NT2/D1 (cell line): ENCODE data around the gene ZMIZ2.
"Not testable (repeated sequence)": the region's sequence is repeated elsewhere in the genome, so short reads cannot be mapped to it uniquely, and the experiment has no call there.

ENCODE experiments used
- DNase-seq: peaks from one replicate; pipeline ENCODE4 v3.0.0-alpha.2; 2011; ENCODE audit warnings: low read depth, low spot score
- H3K27me3 ChIP-seq: 2 replicates; pipeline ENCODE4 v1.6.0; 2011; ENCODE audit warnings: mild to moderate bottlenecking; ENCODE audit not compliant: insufficient read length, insufficient read depth
- H3K36me3 ChIP-seq: 2 replicates; pipeline ENCODE4 v1.6.1; 2011; ENCODE audit warnings: mild to moderate bottlenecking, low read length, mixed read lengths; ENCODE audit not compliant: insufficient read depth, insufficient read length
- H3K4me1 ChIP-seq: 2 replicates; pipeline ENCODE4 v1.5.1; 2011; ENCODE audit not compliant: insufficient read depth, insufficient read length
- H3K4me3 ChIP-seq: 2 replicates; pipeline ENCODE4 v1.5.1; 2011; ENCODE audit warnings: low read depth; ENCODE audit not compliant: insufficient read length
- H3K9ac ChIP-seq: 2 replicates; pipeline ENCODE4 v1.6.0; 2011; ENCODE audit warnings: low read depth; ENCODE audit not compliant: insufficient read length
- H3K9me3 ChIP-seq: 2 replicates; pipeline ENCODE4 v1.5.1; 2011; ENCODE audit warnings: mild to moderate bottlenecking, low read length; ENCODE audit not compliant: insufficient read depth
- SUZ12 ChIP-seq: IDR thresholded peaks from 2 replicates; pipeline ENCODE4 v1.6.1; 2011; ENCODE audit not compliant: insufficient read length, insufficient read depth; ENCODE audit errors: extremely low read depth
- YY1 ChIP-seq: IDR thresholded peaks from 2 replicates; pipeline ENCODE4 v1.6.1; 2011; ENCODE audit not compliant: insufficient read length, insufficient read depth
- ZNF274 ChIP-seq: IDR thresholded peaks from 2 replicates; pipeline ENCODE4 v1.6.1; 2011; ENCODE audit warnings: mild to moderate bottlenecking, low read depth, low read length

ZMIZ2 gene, protein sequence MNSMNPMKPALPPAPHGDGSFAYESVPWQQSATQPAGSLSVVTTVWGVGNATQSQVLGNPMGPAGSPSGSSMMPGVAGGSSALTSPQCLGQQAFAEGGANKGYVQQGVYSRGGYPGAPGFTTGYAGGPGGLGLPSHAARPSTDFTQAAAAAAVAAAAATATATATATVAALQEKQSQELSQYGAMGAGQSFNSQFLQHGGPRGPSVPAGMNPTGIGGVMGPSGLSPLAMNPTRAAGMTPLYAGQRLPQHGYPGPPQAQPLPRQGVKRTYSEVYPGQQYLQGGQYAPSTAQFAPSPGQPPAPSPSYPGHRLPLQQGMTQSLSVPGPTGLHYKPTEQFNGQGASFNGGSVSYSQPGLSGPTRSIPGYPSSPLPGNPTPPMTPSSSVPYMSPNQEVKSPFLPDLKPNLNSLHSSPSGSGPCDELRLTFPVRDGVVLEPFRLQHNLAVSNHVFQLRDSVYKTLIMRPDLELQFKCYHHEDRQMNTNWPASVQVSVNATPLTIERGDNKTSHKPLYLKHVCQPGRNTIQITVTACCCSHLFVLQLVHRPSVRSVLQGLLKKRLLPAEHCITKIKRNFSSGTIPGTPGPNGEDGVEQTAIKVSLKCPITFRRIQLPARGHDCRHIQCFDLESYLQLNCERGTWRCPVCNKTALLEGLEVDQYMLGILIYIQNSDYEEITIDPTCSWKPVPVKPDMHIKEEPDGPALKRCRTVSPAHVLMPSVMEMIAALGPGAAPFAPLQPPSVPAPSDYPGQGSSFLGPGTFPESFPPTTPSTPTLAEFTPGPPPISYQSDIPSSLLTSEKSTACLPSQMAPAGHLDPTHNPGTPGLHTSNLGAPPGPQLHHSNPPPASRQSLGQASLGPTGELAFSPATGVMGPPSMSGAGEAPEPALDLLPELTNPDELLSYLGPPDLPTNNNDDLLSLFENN

DNA sequence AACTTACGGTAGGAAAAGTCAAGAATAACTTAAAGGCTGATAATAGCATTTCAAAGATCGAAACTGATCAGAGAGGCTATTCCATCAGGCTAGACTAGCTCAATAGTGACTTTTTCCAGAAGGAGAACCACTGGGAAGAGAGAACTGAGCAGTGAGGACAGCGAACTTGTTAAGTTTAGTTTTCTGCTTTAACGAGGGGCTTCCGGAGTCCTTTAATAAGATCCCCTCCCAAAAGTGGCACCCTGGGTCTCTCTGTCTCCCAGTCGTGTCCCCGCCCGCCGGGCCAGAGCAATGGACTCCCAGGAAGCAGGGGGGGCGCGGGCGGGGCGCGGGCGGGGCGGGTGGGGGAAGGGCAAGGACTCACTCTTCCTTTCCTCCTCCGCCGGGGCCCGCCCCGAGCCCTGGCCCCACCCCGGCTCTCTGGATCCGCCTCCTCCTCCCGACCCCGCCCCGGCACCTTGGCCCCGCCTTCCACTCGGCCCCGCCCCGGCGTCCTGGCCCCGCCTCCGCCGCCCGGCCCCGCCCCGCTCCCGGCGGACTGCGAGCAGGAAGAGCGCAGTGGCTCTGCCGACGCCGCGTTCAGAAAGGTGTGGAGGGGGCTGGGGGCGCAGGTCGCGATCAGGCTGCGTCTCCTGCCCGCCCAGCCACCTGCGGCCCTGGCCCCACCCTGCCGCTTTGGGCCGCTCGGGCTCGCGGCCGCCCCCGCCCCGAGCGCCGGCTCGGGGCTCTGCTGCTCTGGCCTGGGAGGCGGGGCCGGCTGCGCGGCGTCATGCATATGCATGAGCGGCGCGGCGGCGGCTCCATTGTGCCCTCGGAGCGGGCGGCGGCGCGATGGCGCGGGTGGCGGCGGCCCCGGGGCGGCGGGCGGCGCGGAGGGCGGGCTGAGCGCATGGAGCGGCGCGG, at the start of gene ZMIZ2:
Gene ZMIZ2 (plus strand): TSS at position 803 of the 903 bp plus-strand sequence. CDS start 7,403 bp downstream, outside the sequence.
- Histone ChIP-seq H3K9ac (peak within 1 kb of the TSS; percentile 82), H3K4me3 (peak within 1 kb of the TSS; percentile 84), H3K4me1 (peaks cover 7% of the 10 kb centered on the region), H3K27me3 (peaks cover 5% of the 10 kb centered on the region), H3K36me3 (peaks cover 10% of the 10 kb centered on the region), H3K9me3 (no peaks in the 10 kb centered on the region)
- TF ChIP-seq YY1 (no peak), SUZ12 (no peak), ZNF274 (no peak)
- peak; percentile 82 for DNase-seq

DNA sequence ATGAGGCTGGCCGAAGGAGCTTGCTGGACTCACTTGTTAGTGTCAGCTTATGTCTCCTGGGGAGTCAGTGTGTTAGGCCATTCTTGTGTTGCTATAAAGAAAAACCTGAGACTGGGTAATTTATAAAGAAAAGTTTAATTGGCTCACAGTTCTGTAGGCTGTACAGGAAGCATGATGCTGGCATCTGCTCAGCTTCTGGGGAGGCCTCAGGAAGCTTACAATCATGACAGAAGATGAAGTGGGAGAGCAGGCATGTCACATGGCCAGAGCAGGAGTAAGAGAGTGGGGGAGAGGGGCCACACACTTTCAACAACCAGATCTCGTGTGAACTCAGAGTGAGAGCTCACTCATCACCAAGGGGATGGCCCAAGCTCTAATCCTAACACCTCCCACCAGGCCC, 49.0 kb upstream of the ZMIZ2 start:
- H3K27me3 ChIP-seq, H3K9ac ChIP-seq, H3K4me1 ChIP-seq, H3K4me3 ChIP-seq, DNase-seq, H3K9me3 ChIP-seq: not testable (repeated sequence)
- peaks cover 77% of the 10 kb centered on the region for H3K36me3 ChIP-seq

DNA sequence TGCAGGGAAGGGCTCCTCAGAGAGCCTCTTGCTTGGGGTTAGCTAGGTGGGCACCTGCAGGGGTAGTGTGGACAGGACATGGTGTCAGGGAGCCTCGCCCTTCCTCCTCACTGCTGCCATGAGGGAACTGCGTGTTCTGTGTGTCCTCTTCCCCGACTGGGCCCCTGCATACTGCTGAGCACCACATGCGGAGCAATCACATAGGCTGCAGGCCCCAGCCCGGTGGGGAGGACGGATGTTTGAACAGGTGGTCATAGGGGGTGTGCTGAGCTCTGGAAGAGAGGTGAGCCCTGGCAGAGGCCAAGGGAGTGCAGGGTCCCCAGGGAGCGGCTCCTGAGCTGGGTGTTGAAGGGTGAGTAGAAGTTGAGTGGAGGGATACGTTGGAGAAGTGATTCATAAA, 48.3 kb upstream of the ZMIZ2 start:
- TF ChIP-seq SUZ12 (no peak), ZNF274 (no peak), YY1 (no peak)
- no peak overlapping the region for H3K4me3 ChIP-seq
- DNase-seq = no peak
- no peaks in the 10 kb centered on the region for H3K27me3 ChIP-seq
- no peaks in the 10 kb centered on the region for H3K4me1 ChIP-seq
- no peak overlapping the region for H3K9ac ChIP-seq
- no peaks in the 10 kb centered on the region for H3K9me3 ChIP-seq
- peaks cover 72% of the 10 kb centered on the region for H3K36me3 ChIP-seq

DNA sequence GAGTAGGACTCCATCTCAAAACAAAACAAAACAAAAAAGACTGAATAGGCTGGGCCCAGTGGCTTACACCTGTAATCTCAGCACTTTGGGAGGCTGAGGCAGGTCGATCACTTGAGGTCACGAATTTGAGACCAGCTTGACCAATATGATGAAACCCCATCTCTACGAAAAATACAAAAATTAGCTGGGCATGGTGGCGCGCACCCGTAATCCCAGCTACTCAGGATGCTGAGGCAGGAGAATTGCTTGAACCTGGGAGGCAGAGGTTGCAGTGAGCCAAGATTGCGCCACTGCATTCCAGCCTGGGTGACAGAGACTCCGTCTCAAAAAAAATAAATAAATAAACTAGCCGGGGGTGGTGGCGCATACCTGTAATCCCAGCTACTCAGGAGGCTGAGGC, 45.3 kb upstream of the ZMIZ2 start:
- peaks cover 60% of the 10 kb centered on the region for H3K36me3 ChIP-seq
- H3K4me3 ChIP-seq, H3K9me3 ChIP-seq, H3K27me3 ChIP-seq, H3K9ac ChIP-seq, DNase-seq, H3K4me1 ChIP-seq: not testable (repeated sequence)

DNA sequence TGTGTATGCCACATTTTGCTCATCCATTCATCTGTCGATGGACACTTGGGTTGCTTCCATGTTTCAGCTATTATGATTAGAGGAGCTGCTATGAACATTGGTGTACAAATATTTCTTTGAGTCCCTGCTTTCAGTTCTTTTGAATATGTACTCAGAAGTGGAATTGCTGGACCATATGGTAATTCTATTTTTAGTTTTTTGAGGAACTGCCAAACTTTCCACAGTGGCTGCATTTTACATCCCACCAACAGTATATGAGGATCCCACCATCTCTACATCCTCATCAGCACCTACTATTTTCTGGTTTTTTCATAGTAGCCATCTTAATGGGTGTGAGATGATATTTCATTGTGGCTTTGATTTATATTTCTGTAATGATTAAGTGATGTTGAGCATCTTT, 44.7 kb upstream of the ZMIZ2 start:
- Histone ChIP-seq H3K27me3 (no peaks in the 10 kb centered on the region), H3K9me3 (no peaks in the 10 kb centered on the region), H3K9ac (no peak overlapping the region), H3K36me3 (peaks cover 64% of the 10 kb centered on the region), H3K4me1 (no peaks in the 10 kb centered on the region), H3K4me3 (no peak overlapping the region)
- TF ChIP-seq YY1 (no peak), ZNF274 (no peak), SUZ12 (no peak)
- DNase-seq = no peak

DNA sequence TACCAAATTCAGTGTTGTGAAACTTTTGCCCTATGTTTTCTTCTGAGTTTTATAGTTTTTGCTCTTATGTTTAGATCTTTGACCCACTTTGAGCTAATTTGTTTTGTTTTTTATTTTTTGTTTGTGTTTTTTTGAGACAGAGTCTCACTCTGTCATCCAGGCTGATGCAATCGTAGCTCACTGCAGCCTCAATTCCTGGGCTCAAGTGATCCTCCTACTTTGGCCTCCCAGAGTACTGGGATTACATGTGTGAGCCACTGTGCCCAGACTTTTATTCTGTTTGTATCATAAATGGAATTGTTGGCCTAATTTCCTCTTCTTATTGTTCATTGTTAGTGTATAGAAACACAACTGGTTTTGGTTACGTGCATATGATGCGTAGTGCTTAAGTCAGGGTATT, 43.2 kb upstream of the ZMIZ2 start:
- no peaks in the 10 kb centered on the region for H3K27me3 ChIP-seq
- no peaks in the 10 kb centered on the region for H3K9me3 ChIP-seq
- H3K9ac ChIP-seq = no peak overlapping the region
- TF ChIP-seq ZNF274 (no peak), SUZ12 (no peak), YY1 (no peak)
- no peak overlapping the region for H3K4me3 ChIP-seq
- H3K36me3 ChIP-seq = peaks cover 67% of the 10 kb centered on the region
- no peaks in the 10 kb centered on the region for H3K4me1 ChIP-seq
- DNase-seq = no peak
